Adrenal gland (tissue), 12 donors: ENCODE data around the gene FASTKD1. TPM values are rescaled to one million over a fixed set of nuclear protein-coding genes. Genes with fewer than 3 reads are reported as not detected.
A peak's percentile ranks its signal among the peaks of the same experiment; 100 is the strongest.

Experiments
- DNase-seq, 7 donors: peaks; one replicate each; pipeline ENCODE4 v3.0.0-alpha.2; 2019 to 2020
- H3K27ac ChIP-seq, 5 donors: fragments of 200-600 bp; sonication (generic) in 4 of 5; 1 replicate in 3 of 5; 2 replicates in 2 of 5; pipeline versions ENCODE4 v1.5.1 to v1.8.0; 2016 to 2020; ENCODE audit warnings: mild to moderate bottlenecking in 1 of 5
- H3K27me3 ChIP-seq: fragments of 200-600 bp; 2 replicates; pipeline ENCODE4 v1.8.0; 2021
- H3K36me3 ChIP-seq, 2 donors: fragments of 200-600 bp; replicated peaks in 1 of 2; 1 replicate in 1 of 2; 2 replicates in 1 of 2; pipeline versions ENCODE4 v1.5.1 to v1.8.0; 2018 to 2022
- H3K4me1 ChIP-seq, 2 donors: fragments of 200-600 bp; replicated peaks in 1 of 2; 1 replicate in 1 of 2; 2 replicates in 1 of 2; pipeline versions ENCODE4 v1.5.1 to v1.8.0; 2018 to 2021
- H3K4me3 ChIP-seq, 4 donors: fragments of 200-600 bp; sonication (generic) in 3 of 4; one replicate each; pipeline ENCODE4 v1.5.1; 2016 to 2018
- H3K9me3 ChIP-seq, 3 donors: fragments of 200-600 bp; sonication (generic) in 1 of 3; replicated peaks in 1 of 3; 1 replicate in 2 of 3; 2 replicates in 1 of 3; pipeline versions ENCODE4 v1.5.1 to v1.8.0; 2016 to 2021
- CTCF ChIP-seq, 6 experiments: fragments of 450-650 bp in 4 of 6; fragments of 200-600 bp in 2 of 6; sonication (generic) in 1 of 6; IDR thresholded peaks; 1 replicate in 5 of 6; 2 replicates in 1 of 6; pipeline versions ENCODE4 v1.5.1 to v1.8.0; 2016 to 2021; ENCODE audit warnings: antibody characterized with exemption in 6 of 6, mild to moderate bottlenecking in 2 of 6, moderate library complexity in 1 of 6
- POLR2A ChIP-seq, 2 donors: fragments of 450-650 bp; IDR thresholded peaks; one replicate each; pipeline ENCODE4 v1.6.1; 2017; ENCODE audit warnings: antibody characterized with exemption in 2 of 2, mild to moderate bottlenecking in 2 of 2, moderate library complexity in 1 of 2
- WGBS, 4 donors: extraction: QIAGEN DNeasy Blood & Tissue Kit in 2 of 4; methylation state at CpG; one replicate each; pipeline versions ENCODE4 v1.1.5 to v1.1.7; 2013 to 2017; 5-methylcytosine and 5-hydroxymethylcytosine counted together
- intact Hi-C, 2 donors: fragments of 100-400 bp; cut with DNase I; formaldehyde crosslinking; loops; one replicate each; pipeline versions ENCODE4 v1.14.1 to v1.15.0; 2022 to 2023
- polyA plus RNA-seq, 3 donors: library from polyadenylated mRNA; stranded (reverse); fragments of 200-250 nt in 2 of 3; fragments of 350-450 nt in 1 of 3; fragmentation: Illumina TruSeq in 1 of 3; extraction: RNeasy Lipid Tissue Mini Kit (QIAGEN cat#74804) in 1 of 3; gene quantifications; one replicate each; pipeline ENCODE4 v1.2.3, GENCODE V29; 2013 to 2014
- total RNA-seq, 9 donors: library from RNA; depleted of rRNA in 4 of 9; stranded (reverse); fragments of >200 nt in 4 of 9; fragments of 120-200 nt in 1 of 9; fragmentation: NEBNext Ultra II Directional in 1 of 9; extraction: Animal tissue kit (Norgen Biotek cat#: 25700) in 1 of 9; gene quantifications; one replicate each; pipeline versions ENCODE4 v1.1.0 to v1.2.4, GENCODE V29; 2013 to 2023
- donor health status: healthy with polysubstance abuse.
- donor health status: Bipolar disorder and iron deficiency.
- donor health status: DM: yes; HTN: yes; CAD: no.
- donor health status: DM: no; HTN: no; CAD: no.
- donor health status: DM: no; HTN: no; CAD: no.
- donor health status: DM: yes; HTN: yes; CAD: no.

Gene FASTKD1
- total and polyA plus RNA-seq, 12 donors = 5.9 to 121 (median 20.9) TPM

GRCh38 chr2:169513926-169514325 lies 59.7 kb downstream of the FASTKD1 start:
- Histone ChIP-seq H3K27ac (no peak overlapping the region), H3K36me3 (no peaks in the 10 kb centered on the region), H3K9me3 (no peaks in the 10 kb centered on the region), H3K4me1 (peaks cover 0 to 8% of the 10 kb centered on the region in 2 donors), H3K4me3 (no peak overlapping the region), H3K27me3 (no peaks in the 10 kb centered on the region)
- peak in 1 of 7 donors; percentile 4 for DNase-seq
- intact Hi-C loops = no loop called here
- no peak for TF ChIP-seq POLR2A (IDR thresholded peaks at IDR 0.05)
- no peak for TF ChIP-seq CTCF (IDR thresholded peaks at IDR 0.05)
- WGBS, 4 donors = 61 to 77% (median 64%) methylated on average over 3 of the region's 3 CpGs

- no peak overlapping the region for H3K4me3 ChIP-seq
- WGBS, 4 donors = 94 to 100% (median 96%) methylated on average over 1 of the region's 1 CpG
- no peaks in the 10 kb centered on the region for H3K36me3 ChIP-seq
- TF ChIP-seq POLR2A (IDR thresholded peaks at IDR 0.05) (no peak), CTCF (IDR thresholded peaks at IDR 0.05) (no peak)
- DNase-seq = no peak
- H3K27me3 ChIP-seq = no peaks in the 10 kb centered on the region
- no peak overlapping the region for H3K27ac ChIP-seq
- no peaks in the 10 kb centered on the region for H3K9me3 ChIP-seq
- intact Hi-C loops = no loop called here
- H3K4me1 ChIP-seq = peaks cover 0 to 11% of the 10 kb centered on the region in 2 donors
These were observed 60.6 kb downstream of the FASTKD1 start for GRCh38 chr2:169513094-169513493.

GRCh38 chr2:169512525-169512924 lies 61.1 kb downstream of the FASTKD1 start:
- intact Hi-C loops = no loop called here
- 66 to 75% (median 71%) methylated on average over 2 of the region's 2 CpGs for WGBS, 4 donors
- Histone ChIP-seq H3K4me1 (peaks cover 0 to 11% of the 10 kb centered on the region in 2 donors), H3K4me3 (no peak overlapping the region), H3K9me3 (no peaks in the 10 kb centered on the region), H3K27me3 (no peaks in the 10 kb centered on the region), H3K36me3 (no peaks in the 10 kb centered on the region), H3K27ac (no peak overlapping the region)
- no peak for DNase-seq
- TF ChIP-seq POLR2A (IDR thresholded peaks at IDR 0.05) (no peak), CTCF (IDR thresholded peaks at IDR 0.05) (no peak)

GRCh38 chr2:169511818-169512217 lies 61.8 kb downstream of the FASTKD1 start:
- Histone ChIP-seq H3K4me3 (no peak overlapping the region), H3K27ac (no peak overlapping the region), H3K27me3 (no peaks in the 10 kb centered on the region), H3K36me3 (no peaks in the 10 kb centered on the region), H3K9me3 (no peaks in the 10 kb centered on the region), H3K4me1 (peaks cover 0 to 11% of the 10 kb centered on the region in 2 donors)
- TF ChIP-seq CTCF (IDR thresholded peaks at IDR 0.05) (no peak), POLR2A (IDR thresholded peaks at IDR 0.05) (no peak)
- 91 to 97% (median 96%) methylated on average over 1 of the region's 1 CpG for WGBS, 4 donors
- intact Hi-C loops = no loop called here
- DNase-seq = no peak
